Psoas muscle (tissue), 8 donors: ENCODE measurements around the gene ANKRD1. TPM values are rescaled to one million over a fixed set of nuclear protein-coding genes. Genes with fewer than 3 reads are reported as not detected.
A peak's percentile ranks its signal among the peaks of the same experiment; 100 is the strongest.

Source experiments
- ATAC-seq, 4 donors: fragments of 200-7000 bp; cut with Tn5 transposase; one replicate each; pipeline ENCODE4 v1.9.1; 2020; ENCODE audit warnings: moderate library complexity in 3 of 4, mild to moderate bottlenecking in 2 of 4
- DNase-seq, 2 donors: peaks; one replicate each; pipeline ENCODE4 v3.0.0-alpha.2; 2020
- H3K27ac ChIP-seq: fragments of 200-600 bp; one replicate; pipeline ENCODE4 v1.8.0; 2022
- H3K27me3 ChIP-seq, 3 donors: fragments of 200-600 bp in 1 of 3; one replicate each; pipeline versions ENCODE4 v1.6.1 to v1.8.0; 2013 to 2022; ENCODE audit warnings: low read length in 2 of 3, mild to moderate bottlenecking in 2 of 3, moderate library complexity in 1 of 3; ENCODE audit not compliant: insufficient read depth in 3 of 3
- H3K36me3 ChIP-seq, 2 donors: fragments of 200-600 bp in 1 of 2; one replicate each; pipeline versions ENCODE4 v1.6.1 to v1.8.0; 2013 to 2022; ENCODE audit warnings: low read depth in 1 of 2, mild to moderate bottlenecking in 1 of 2, moderate library complexity in 1 of 2; ENCODE audit not compliant: insufficient read depth in 1 of 2
- H3K4me1 ChIP-seq: fragments of 200-600 bp; one replicate; pipeline ENCODE4 v1.8.0; 2022
- H3K4me3 ChIP-seq: fragments of 200-600 bp; one replicate; pipeline ENCODE4 v1.8.0; 2022; ENCODE audit warnings: mild to moderate bottlenecking
- H3K9me3 ChIP-seq: fragments of 200-600 bp; one replicate; pipeline ENCODE4 v1.8.0; 2022
- WGBS, 3 donors: extraction: QIAGEN DNeasy Blood & Tissue Kit; methylation state at CpG; one replicate each; pipeline versions ENCODE4 v1.1.6 to v1.1.7; 2013; 5-methylcytosine and 5-hydroxymethylcytosine counted together
- intact Hi-C, 2 donors: fragments of 100-400 bp; cut with DNase I; formaldehyde crosslinking; loops; one replicate each; pipeline versions ENCODE4 v1.11.0 to v1.14.2; 2022
- polyA plus RNA-seq, 3 donors: library from polyadenylated mRNA; stranded (reverse); fragments of 200-250 nt; gene quantifications; one replicate each; pipeline ENCODE4 v1.2.3, GENCODE V29; 2013
- total RNA-seq, 4 donors: library from RNA; stranded (reverse); fragmentation: NEBNext Ultra II Directional in 2 of 4; extraction: Animal tissue kit (Norgen Biotek cat#: 25700) in 2 of 4; gene quantifications; one replicate each; pipeline versions ENCODE4 v1.2.1 to v1.2.4, GENCODE V29; 2021 to 2023
- TF ChIP-seq, protein P1 (sequence below): fragments of 200-600 bp; IDR thresholded peaks from one replicate; pipeline ENCODE4 v1.8.0; 2022; ENCODE audit warnings: antibody characterized with exemption
- donor health status: healthy with polysubstance abuse.
- donor health status: DM: no; HTN: no; CAD: no; lungs with moderate emphysema.
- donor health status: Bipolar disorder and iron deficiency.
- donor health status: healthy.
- donor health status: DM: yes; HTN: yes; CAD: no.
- donor health status: DM: no; HTN: no; CAD: no.
- donor health status: DM: no; HTN: no; CAD: no.
- donor health status: DM: yes; HTN: yes; CAD: no.

Gene ANKRD1
- total and polyA plus RNA-seq, 7 donors, result 104 to 6,044 (median 1,576) TPM

DNA sequence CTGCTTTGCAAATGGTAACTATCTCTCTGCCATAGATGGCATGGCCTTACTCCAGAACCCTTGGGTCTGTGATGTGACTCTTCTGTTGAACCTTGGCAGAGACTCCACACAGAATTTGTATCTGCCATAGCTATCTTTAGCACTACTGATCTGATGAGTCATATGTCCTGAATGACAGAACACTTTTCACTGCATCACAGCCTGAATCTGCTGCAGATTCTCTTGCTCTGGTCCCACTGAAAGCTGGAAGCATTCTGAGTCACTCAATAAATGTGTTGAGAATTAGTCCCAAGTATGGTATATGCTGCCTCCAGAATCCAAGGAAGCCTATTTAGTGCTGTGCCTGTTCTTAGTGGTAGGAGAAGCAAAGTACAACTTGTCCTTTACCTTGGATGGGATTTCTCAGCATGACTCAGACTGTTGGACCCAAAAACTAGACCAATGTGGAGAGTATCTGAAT lies 39.5 kb upstream of the ANKRD1 start:
- TF ChIP-seq, protein P1, sequence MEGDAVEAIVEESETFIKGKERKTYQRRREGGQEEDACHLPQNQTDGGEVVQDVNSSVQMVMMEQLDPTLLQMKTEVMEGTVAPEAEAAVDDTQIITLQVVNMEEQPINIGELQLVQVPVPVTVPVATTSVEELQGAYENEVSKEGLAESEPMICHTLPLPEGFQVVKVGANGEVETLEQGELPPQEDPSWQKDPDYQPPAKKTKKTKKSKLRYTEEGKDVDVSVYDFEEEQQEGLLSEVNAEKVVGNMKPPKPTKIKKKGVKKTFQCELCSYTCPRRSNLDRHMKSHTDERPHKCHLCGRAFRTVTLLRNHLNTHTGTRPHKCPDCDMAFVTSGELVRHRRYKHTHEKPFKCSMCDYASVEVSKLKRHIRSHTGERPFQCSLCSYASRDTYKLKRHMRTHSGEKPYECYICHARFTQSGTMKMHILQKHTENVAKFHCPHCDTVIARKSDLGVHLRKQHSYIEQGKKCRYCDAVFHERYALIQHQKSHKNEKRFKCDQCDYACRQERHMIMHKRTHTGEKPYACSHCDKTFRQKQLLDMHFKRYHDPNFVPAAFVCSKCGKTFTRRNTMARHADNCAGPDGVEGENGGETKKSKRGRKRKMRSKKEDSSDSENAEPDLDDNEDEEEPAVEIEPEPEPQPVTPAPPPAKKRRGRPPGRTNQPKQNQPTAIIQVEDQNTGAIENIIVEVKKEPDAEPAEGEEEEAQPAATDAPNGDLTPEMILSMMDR, result peak; percentile 16
- ATAC-seq (peak; percentile 91 to 95 (median 94)), DNase-seq (peak in 1 of 2 donors; percentile 59)
- H3K4me3 ChIP-seq, result no peak overlapping the region
- H3K27ac ChIP-seq, result peak overlapping the region; percentile 88
- H3K36me3 ChIP-seq, result no peaks in the 10 kb centered on the region
- intact Hi-C loops, result loop anchor here in 1 of 2 donors (2.0 kb wide), 1 partner anchor 30 kb away; no protein-coding TSS in a partner anchor
- H3K27me3 ChIP-seq, result no peaks in the 10 kb centered on the region
- H3K4me1 ChIP-seq, result peaks cover 29% of the 10 kb centered on the region
- H3K9me3 ChIP-seq, result no peaks in the 10 kb centered on the region

DNA sequence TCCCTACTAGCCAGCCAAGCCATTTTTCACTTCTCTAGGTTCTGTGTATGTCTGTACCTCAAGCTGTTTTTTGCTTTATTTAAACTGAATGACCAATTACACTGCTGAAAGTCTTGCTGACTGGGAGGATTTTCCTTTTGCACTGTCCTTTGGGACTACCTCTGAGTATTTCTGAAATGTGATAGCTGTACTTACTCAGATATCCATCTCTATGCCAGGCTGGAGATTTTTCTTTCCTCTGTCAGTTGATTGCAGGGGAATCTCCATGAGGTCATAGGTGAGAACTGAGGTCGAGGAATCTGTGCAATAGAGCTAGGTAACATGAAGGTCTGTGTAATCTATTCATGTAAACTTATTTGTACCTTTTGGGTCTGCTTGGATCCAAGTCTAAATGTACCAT lies 38.9 kb upstream of the ANKRD1 start:
- no peaks in the 10 kb centered on the region for H3K36me3 ChIP-seq
- H3K4me1 ChIP-seq, result peaks cover 29% of the 10 kb centered on the region
- H3K9me3 ChIP-seq, result no peaks in the 10 kb centered on the region
- WGBS, 3 donors, result 18 to 36% (median 32%) methylated on average over 1 of the region's 1 CpG
- intact Hi-C loops, result loop anchor here in 1 of 2 donors (2.0 kb wide), 1 partner anchor 29 kb away; no protein-coding TSS in a partner anchor
- ATAC-seq (peak; percentile 58 to 76 (median 72)), DNase-seq (no peak)
- peak overlapping the region; percentile 88 for H3K27ac ChIP-seq
- TF ChIP-seq, protein P1, result no peak
- H3K4me3 ChIP-seq, result no peak overlapping the region
- no peaks in the 10 kb centered on the region for H3K27me3 ChIP-seq

DNA sequence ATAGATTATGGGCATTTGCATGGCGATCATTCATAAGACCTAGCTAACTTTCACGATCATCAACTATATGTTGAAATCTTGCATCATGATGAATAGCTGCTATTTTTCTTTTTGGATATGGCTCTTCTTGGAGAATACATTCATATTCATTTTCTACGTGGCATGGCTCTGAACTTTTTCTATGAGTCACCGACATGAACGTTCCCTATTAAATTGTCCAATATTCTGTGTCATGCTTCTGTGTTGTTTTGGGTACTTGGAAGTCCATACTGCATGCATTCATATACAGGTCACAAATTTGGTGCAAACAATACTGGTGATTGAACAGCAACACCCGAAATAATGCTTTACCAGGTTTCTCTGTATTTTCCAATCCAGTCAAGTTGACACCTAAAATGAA lies 37.9 kb upstream of the ANKRD1 start:
- WGBS, 3 donors, result 82 to 90% (median 83%) methylated on average over 6 of the region's 6 CpGs
- Histone ChIP-seq H3K4me3 (no peak overlapping the region), H3K4me1 (peaks cover 29% of the 10 kb centered on the region), H3K27ac (no peak overlapping the region), H3K27me3 (no peaks in the 10 kb centered on the region), H3K36me3 (no peaks in the 10 kb centered on the region), H3K9me3 (no peaks in the 10 kb centered on the region)
- intact Hi-C loops, result no loop called here
- TF ChIP-seq, protein P1, result no peak
- no peak for DNase-seq
- ATAC-seq, result no peak

DNA sequence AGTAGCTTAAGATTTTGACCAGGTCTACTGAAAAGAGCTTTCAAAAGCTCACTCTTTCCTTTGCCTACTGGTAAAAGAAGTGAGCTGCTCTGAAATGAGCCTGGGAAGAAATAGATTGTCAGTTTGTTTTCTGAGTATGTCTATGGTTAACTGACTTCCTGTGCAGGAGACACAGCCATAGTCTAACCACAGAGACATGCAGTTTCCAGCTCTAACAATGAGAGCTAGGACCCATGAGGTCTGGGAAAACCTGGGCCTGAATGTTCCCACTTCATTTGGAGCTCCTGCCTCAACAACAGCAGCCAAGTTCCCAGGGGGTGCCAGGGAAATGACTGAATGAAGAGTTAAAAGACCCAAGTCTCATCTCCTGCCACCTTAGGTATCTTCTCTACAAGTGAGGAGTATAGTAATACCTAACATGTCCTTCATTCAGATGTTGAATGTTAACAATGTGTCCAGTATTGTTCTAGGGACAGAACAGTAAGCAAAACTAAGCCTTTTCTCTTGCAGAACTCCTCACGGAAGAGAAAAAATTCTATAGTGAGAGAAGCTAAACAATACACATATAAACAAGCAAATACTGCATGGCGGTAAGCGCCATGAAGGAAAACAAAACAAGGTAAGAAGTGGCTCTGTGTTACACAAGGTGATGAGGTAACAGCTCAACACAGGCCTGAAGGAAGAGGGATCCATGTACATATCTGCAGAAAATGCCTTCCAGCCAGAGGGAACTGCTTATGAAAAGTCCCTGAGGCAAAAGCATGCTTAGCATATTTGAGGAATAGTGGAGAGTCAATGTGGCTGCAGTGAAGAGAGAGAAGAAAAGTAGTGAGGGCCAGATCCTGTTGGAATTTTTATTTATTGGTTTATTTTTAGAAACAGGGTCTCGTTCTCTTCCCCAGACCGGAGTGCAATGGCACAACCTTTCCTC lies 26.4 kb upstream of the ANKRD1 start:
- TF ChIP-seq, protein P1, result no peak
- DNase-seq (no peak), ATAC-seq (no peak)
- no peaks in the 10 kb centered on the region for H3K4me1 ChIP-seq
- no peak overlapping the region for H3K4me3 ChIP-seq
- no peak overlapping the region for H3K27ac ChIP-seq
- H3K27me3 ChIP-seq, result no peaks in the 10 kb centered on the region
- H3K9me3 ChIP-seq, result peaks cover 4% of the 10 kb centered on the region
- 77 to 88% (median 79%) methylated on average over 5 of the region's 5 CpGs for WGBS, 3 donors
- no peaks in the 10 kb centered on the region for H3K36me3 ChIP-seq
- intact Hi-C loops, result no loop called here
